HCT116 (cell line): ENCODE measurements around the gene GMIP. TPM values are rescaled to one million over a fixed set of nuclear protein-coding genes. Genes with fewer than 3 reads are reported as not detected.

Experiments
- ATAC-seq: fragments of 200-7000 bp; cut with Tn5 transposase; 2 replicates; pipeline ENCODE4 v1.9.1; 2020; ENCODE audit warnings: mild to moderate bottlenecking, moderate library complexity
- BruUV-seq: library from RNA; stranded (reverse); fragments of 400-500 nt; replicated peaks from 2 replicates; lab custom pipeline; 2021; lab: Mats Ljungman, UMichigan
- CTCF ChIA-PET: fragments of 300-600 bp; sonication (Branson Sonifier 250); formaldehyde crosslinking; loops from one replicate; lab custom pipeline; 2021; ENCODE audit warnings: antibody characterized with exemption; lab: Charles Lee
- POLR2A ChIA-PET: fragments of 300-600, 350-600 bp; sonication (Branson Sonifier 250); formaldehyde crosslinking; loops from one replicate; lab custom pipeline; 2021; ENCODE audit warnings: antibody characterized with exemption; lab: Charles Lee
- RAD21 ChIA-PET, 2 experiments: fragments of 300-600 bp; sonication (Branson Sonifier 250); formaldehyde crosslinking; loops; one replicate each; lab custom pipeline; 2023; ENCODE audit warnings: low total read pairs in 2 of 2; ENCODE audit not compliant: uncharacterized antibody in 2 of 2, unreplicated experiment in 2 of 2, low non-redundant PET in 1 of 2; lab: Charles Lee
- DNase-seq: peaks from one replicate; pipeline ENCODE4 v3.0.0-alpha.2; 2010; ENCODE audit warnings: low read depth, low spot score
- H2AFZ ChIP-seq: fragments of 200-600 bp; shearing (Covaris generic), sonication (generic); 2 replicates; pipeline ENCODE4 v1.6.1; 2017; ENCODE audit warnings: low read depth, mixed run types, mixed read lengths, antibody characterized with exemption, low read length; ENCODE audit not compliant: poor library complexity, severe bottlenecking
- H3K27ac ChIP-seq: 2 replicates; pipeline ENCODE4 v1.5.1; 2012; ENCODE audit warnings: low read depth, low read length
- H3K27me3 ChIP-seq: fragments of 200-600 bp; sonication (generic); 2 replicates; pipeline ENCODE4 v1.6.1; 2016; ENCODE audit warnings: mixed run types, low read length, mixed read lengths; ENCODE audit not compliant: insufficient read depth
- H3K36me3 ChIP-seq, 2 experiments: fragments of 200-500 bp in 1 of 2; fragments of 200-600 bp in 1 of 2; sonication (Bioruptor generic) in 1 of 2; sonication (generic) in 1 of 2; 2 replicates each; pipeline versions ENCODE4 v1.5.1 to v1.6.1; 2014 to 2016; ENCODE audit warnings: low read length in 2 of 2, inconsistent platforms in 1 of 2, mixed read lengths in 1 of 2, mixed run types in 1 of 2; ENCODE audit not compliant: insufficient read depth in 2 of 2, control insufficient read depth in 1 of 2
- H3K4me1 ChIP-seq, 2 experiments: fragments of 200-600 bp in 1 of 2; sonication (generic) in 1 of 2; 2 replicates each; pipeline versions ENCODE4 v1.5.1 to v1.6.1; 2012 to 2017; ENCODE audit warnings: low read length in 2 of 2, inconsistent platforms in 1 of 2, mild to moderate bottlenecking in 1 of 2, mixed read lengths in 1 of 2, mixed run types in 1 of 2, moderate library complexity in 1 of 2; ENCODE audit not compliant: insufficient read depth in 2 of 2, control insufficient read depth in 1 of 2
- H3K4me2 ChIP-seq: fragments of 200-600 bp; sonication (generic); 2 replicates; pipeline ENCODE4 v1.6.1; 2017; ENCODE audit warnings: mixed run types, low read length, mixed read lengths
- H3K4me3 ChIP-seq, 2 experiments: fragments of 200-600 bp in 1 of 2; sonication (generic) in 1 of 2; replicated peaks in 1 of 2; 2 replicates each; pipeline ENCODE4 v1.5.1; 2011 to 2016; ENCODE audit warnings: low read length in 2 of 2, control low read depth in 1 of 2, low read depth in 1 of 2, mild to moderate bottlenecking in 1 of 2, mixed read lengths in 1 of 2, mixed run types in 1 of 2
- H3K79me2 ChIP-seq: fragments of 200-600 bp; sonication (generic); 2 replicates; pipeline ENCODE4 v1.6.1; 2017; ENCODE audit warnings: mild to moderate bottlenecking, mixed run types, low read length, moderate library complexity, mixed read lengths; ENCODE audit not compliant: insufficient read depth
- H3K9ac ChIP-seq: fragments of 200-600 bp; sonication (generic); 2 replicates; pipeline ENCODE4 v1.6.1; 2016; ENCODE audit warnings: low read length, mixed read lengths
- H3K9me2 ChIP-seq: fragments of 200-600 bp; sonication (generic), shearing (Covaris generic); 2 replicates; pipeline ENCODE4 v1.6.1; 2017; ENCODE audit warnings: mixed run types, mild to moderate bottlenecking, moderate library complexity; ENCODE audit not compliant: insufficient read depth
- H3K9me3 ChIP-seq, 2 experiments: fragments of 200-500 bp in 1 of 2; fragments of 200-600 bp in 1 of 2; sonication (Bioruptor generic) in 1 of 2; sonication (generic) in 1 of 2; 2 replicates each; pipeline ENCODE4 v1.6.1; 2014 to 2017; ENCODE audit warnings: low read length in 2 of 2, mixed read lengths in 2 of 2, inconsistent platforms in 1 of 2, low read depth in 1 of 2, mild to moderate bottlenecking in 1 of 2, mixed run types in 1 of 2, moderate library complexity in 1 of 2; ENCODE audit not compliant: control insufficient read depth in 1 of 2, insufficient read depth in 1 of 2
- H4K20me1 ChIP-seq: fragments of 200-600 bp; sonication (generic), shearing (Covaris generic); 2 replicates; pipeline ENCODE4 v1.6.1; 2017; ENCODE audit warnings: mixed run types, mild to moderate bottlenecking, moderate library complexity; ENCODE audit not compliant: insufficient read depth
- ATF3 ChIP-seq: IDR thresholded peaks from 2 replicates; pipeline ENCODE4 v1.6.1; 2012
- EGR1 ChIP-seq: IDR thresholded peaks from 2 replicates; pipeline ENCODE4 v1.6.1; 2012; ENCODE audit warnings: low read depth
- EZH2 ChIP-seq: fragments of 200-600 bp; sonication (generic); IDR thresholded peaks from 2 replicates; pipeline ENCODE4 v1.6.1; 2017; ENCODE audit warnings: antibody characterized with exemption, mixed run types
- EZH2phosphoT487 ChIP-seq: fragments of 200-600 bp; IDR thresholded peaks from 2 replicates; pipeline ENCODE4 v1.6.1; 2018; ENCODE audit warnings: antibody characterized with exemption, borderline replicate concordance
- FOSL1 ChIP-seq: IDR thresholded peaks from 2 replicates; pipeline ENCODE4 v1.6.1; 2012; ENCODE audit warnings: low read depth
- MAX ChIP-seq: IDR thresholded peaks from 2 replicates; pipeline ENCODE4 v1.6.1; 2012
- RAD21 ChIP-seq: IDR thresholded peaks from 2 replicates; pipeline ENCODE4 v1.6.1; 2012; ENCODE audit warnings: low read depth, mild to moderate bottlenecking
- REST ChIP-seq: IDR thresholded peaks from 2 replicates; pipeline ENCODE4 v1.6.1; 2012; ENCODE audit warnings: low read depth
- SIN3A ChIP-seq: IDR thresholded peaks from 2 replicates; pipeline ENCODE4 v1.6.1; 2012; ENCODE audit warnings: low read depth
- SP1 ChIP-seq: IDR thresholded peaks from 2 replicates; pipeline ENCODE4 v1.6.1; 2012; ENCODE audit warnings: low read depth
- YY1 ChIP-seq: IDR thresholded peaks from 2 replicates; pipeline ENCODE4 v1.6.1; 2011; ENCODE audit warnings: low read length, low read depth, moderate library complexity, mild to moderate bottlenecking; ENCODE audit not compliant: insufficient replicate concordance; ENCODE audit errors: extremely low read depth
- ZBTB33 ChIP-seq: IDR thresholded peaks from 2 replicates; pipeline ENCODE4 v1.6.1; 2011; ENCODE audit warnings: mild to moderate bottlenecking, low read length, moderate library complexity; ENCODE audit not compliant: insufficient replicate concordance; ENCODE audit errors: extremely low read depth
- ZFX ChIP-seq: fragments of 450-650 bp; IDR thresholded peaks from 2 replicates; pipeline ENCODE4 v1.6.1; 2017
- ZNF274 ChIP-seq: fragments of 200-500 bp; sonication (Bioruptor generic); IDR thresholded peaks from 2 replicates; pipeline ENCODE4 v1.6.1; 2014; ENCODE audit warnings: mild to moderate bottlenecking, low read depth, low read length, inconsistent platforms
- intact Hi-C: fragments of 100-400 bp; cut with micrococcal nuclease; formaldehyde crosslinking; loops from 2 replicates; pipeline ENCODE4 v1.10.0; 2022
- total RNA-seq: library from RNA; stranded (reverse); gene quantifications from one replicate; pipeline ENCODE4 v1.2.1, GENCODE V29; 2021; ENCODE audit not compliant: unreplicated experiment

GMIP gene
- total RNA-seq, 1 experiment from 2014 or later = 16.3 TPM

GRCh38 chr19:19631346-19631745, 12.1 kb downstream of the GMIP start:
- Histone ChIP-seq H2AFZ (no peak overlapping the region), H3K4me1 (peaks cover 4 to 22% of the 10 kb centered on the region in 2 experiments), H3K9ac (no peak overlapping the region), H3K9me2 (no peaks in the 10 kb centered on the region), H3K9me3 (no peaks in the 10 kb centered on the region), H3K79me2 (peaks cover 10% of the 10 kb centered on the region; the same call in 1 of the 2 replicates), H3K27me3 (no peaks in the 10 kb centered on the region), H3K27ac (no peak overlapping the region), H4K20me1 (no peaks in the 10 kb centered on the region), H3K4me3 (no peak overlapping the region), H3K36me3 (peaks cover 5 to 14% of the 10 kb centered on the region in 2 experiments; a peak in 3 of 4 replicates), H3K4me2 (no peak overlapping the region)
- POLR2A ChIA-PET = no interaction called here
- TF ChIP-seq ZNF274 = no peak
- TF ChIP-seq MAX = no peak
- no peak for TF ChIP-seq ATF3
- no peak for TF ChIP-seq ZBTB33
- no peak for TF ChIP-seq SIN3A
- TF ChIP-seq RAD21 = no peak
- DNase-seq = no peak
- ATAC-seq = no peak
- CTCF ChIA-PET = no interaction called here
- intact Hi-C loops = no loop called here
- RAD21 ChIA-PET = no interaction called here
- BruUV-seq = no TSS peak

GRCh38 chr19:19630426-19630825, 13.0 kb downstream of the GMIP start:
- Histone ChIP-seq H2AFZ (no peak overlapping the region), H3K27me3 (no peaks in the 10 kb centered on the region), H3K9me2 (no peaks in the 10 kb centered on the region), H3K79me2 (peaks cover 10% of the 10 kb centered on the region; the same call in 1 of the 2 replicates), H3K4me2 (no peak overlapping the region), H3K4me1 (peaks cover 4 to 22% of the 10 kb centered on the region in 2 experiments), H3K9me3 (no peaks in the 10 kb centered on the region), H3K4me3 (no peak overlapping the region), H3K27ac (no peak overlapping the region), H3K36me3 (peaks cover 5 to 17% of the 10 kb centered on the region in 2 experiments; a peak in 3 of 4 replicates), H4K20me1 (no peaks in the 10 kb centered on the region), H3K9ac (no peak overlapping the region)
- DNase-seq (no peak), ATAC-seq (no peak)
- ChIA-PET CTCF (no interaction called here), POLR2A (no interaction called here), RAD21 (no interaction called here)
- BruUV-seq = no TSS peak
- intact Hi-C loops = no loop called here
- TF ChIP-seq FOSL1 (no peak), ATF3 (no peak), EZH2 (no peak), MAX (no peak), ZFX (no peak), SP1 (no peak), YY1 (no peak), SIN3A (no peak), EZH2phosphoT487 (no peak), ZNF274 (no peak), REST (no peak), EGR1 (no peak)
